NCI-H2227 (cell line): ENCODE measurements around the gene LIPE.
"Not testable (repeated sequence)": the region's sequence is repeated elsewhere in the genome, so short reads cannot be mapped to it uniquely, and the experiment has no call there.

ENCODE experiments used
- DNase-seq: peaks from one replicate; lab custom pipeline; 2025; ENCODE audit not compliant: unreplicated experiment; lab: John Stamatoyannopoulos, UW

Gene LIPE

DNA sequence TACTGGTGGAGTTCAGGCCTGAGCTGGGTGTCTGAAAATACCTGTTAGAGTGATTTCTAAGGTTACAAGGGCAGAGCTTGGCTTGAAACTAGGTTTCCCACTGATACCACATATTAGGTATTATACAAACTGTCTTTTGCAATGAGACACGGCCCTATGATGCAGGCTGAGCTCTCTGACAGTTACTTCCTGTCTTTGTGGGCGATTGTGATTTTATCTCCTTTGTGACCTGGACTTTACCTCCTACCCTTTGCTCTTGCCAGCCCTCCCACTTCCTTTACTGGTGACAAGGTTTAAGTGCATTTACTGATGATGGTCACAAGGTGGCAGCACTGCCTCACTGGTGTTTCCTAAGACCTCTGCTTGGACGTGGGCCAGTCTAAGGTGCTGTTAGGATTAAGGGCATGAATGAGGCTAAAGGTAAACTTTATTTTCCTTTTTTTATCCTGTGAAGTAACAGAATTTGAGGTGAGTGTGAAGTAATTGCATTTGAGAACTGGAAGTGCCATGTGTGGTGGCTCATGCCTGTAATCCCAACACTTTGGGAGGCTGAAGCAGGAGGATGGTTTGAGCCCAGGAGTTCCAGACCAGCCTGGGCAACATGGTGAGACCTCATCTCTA, 23.2 kb upstream of the LIPE start:
- peak; percentile 90 for DNase-seq

DNA sequence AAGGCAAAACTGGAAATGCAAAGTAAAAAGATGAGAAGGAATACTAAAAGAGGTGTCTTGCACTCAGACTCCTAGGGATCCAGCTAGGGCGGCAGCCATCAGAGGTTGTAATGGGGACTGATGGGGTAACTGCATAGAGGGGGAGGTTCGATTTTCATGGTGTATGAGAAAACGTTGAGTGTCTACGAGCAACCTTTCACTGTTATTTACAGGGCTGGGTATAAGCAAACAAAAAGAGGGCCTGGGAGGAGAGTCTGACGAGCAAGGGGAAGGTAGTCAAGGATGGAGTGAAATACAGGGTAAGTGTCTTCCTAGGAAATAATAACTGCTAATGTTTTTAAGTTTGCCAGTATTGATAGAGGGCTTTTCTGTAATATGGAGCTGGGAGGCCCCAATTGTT, 21.1 kb upstream of the LIPE start:
- not testable (repeated sequence) for DNase-seq

GRCh38 chr19:42445948-42446347, 18.8 kb upstream of the LIPE start:
- DNase-seq: no peak

DNA sequence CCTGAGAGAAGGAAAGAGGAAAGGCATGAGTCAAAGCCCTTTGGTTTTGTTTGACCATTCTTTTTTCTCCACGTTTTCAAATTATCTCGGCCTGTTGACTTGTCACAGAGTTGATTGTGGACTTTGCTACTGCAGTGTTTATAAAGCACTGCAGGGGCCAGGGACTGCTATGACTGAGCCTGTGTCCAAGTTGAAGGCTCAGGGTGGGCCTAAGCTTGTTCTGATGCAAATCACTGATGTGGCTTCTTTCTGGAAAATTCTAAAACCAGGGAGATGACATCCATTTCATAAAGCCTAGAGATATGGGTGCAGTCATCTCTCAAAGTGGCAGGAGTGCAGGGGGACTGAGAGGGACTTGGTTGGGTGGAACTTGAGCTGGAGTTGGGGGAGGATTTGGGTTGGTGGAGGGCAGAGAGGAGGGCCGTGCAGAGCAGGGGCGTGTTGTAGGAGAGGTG, 16.8 kb upstream of the LIPE start:
- no peak for DNase-seq

GRCh38 chr19:42442833-42443232, 15.6 kb upstream of the LIPE start, which contains the start of gene CXCL17:
Gene CXCL17 (minus strand): TSS chr19:42442946. CDS start chr19:42442832, 114 bp downstream.
- DNase-seq: no peak

DNA sequence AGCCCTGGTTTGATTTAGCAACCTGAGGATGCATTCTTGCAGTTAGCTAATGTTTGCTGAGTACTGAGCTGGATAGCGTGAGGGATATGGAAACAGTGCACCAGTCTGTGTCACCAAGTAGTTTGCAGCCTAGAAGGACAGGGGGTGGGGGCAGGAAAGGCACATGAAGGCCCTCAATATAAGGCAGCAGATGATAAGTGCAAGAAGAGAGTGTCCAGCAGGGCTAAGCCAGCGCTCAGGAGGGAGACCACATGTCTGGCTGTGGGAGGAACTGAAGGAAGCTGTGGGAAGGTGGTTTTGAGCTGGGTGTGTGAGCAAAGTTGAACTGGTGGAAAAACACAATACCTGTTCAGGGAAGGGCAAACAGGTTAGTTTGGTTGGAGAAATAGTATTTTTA, 13.9 kb upstream of the LIPE start:
- no peak for DNase-seq

GRCh38 chr19:42440357-42441048, 13.3 kb upstream of the LIPE start:
- DNase-seq: peak; percentile 83

DNA sequence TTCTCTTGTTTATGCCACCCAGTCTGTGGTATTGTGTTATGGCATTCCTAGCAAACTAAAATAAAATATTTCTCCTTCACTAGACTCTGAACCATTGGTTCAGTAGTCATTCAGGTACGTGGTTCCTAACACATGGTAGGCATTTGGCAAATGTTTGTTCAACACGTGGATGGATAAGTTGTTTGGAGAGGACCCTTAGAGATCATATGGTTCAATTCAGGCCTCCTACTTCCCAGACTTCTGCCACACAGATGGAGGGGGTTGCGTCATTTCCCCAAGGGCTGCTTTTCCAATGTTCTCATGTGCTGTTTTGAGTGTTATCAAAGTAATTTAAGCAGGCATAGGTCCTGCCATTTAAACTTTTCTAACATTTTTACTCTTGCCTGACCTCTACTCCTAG, 8.8 kb upstream of the LIPE start:
- no peak for DNase-seq

DNA sequence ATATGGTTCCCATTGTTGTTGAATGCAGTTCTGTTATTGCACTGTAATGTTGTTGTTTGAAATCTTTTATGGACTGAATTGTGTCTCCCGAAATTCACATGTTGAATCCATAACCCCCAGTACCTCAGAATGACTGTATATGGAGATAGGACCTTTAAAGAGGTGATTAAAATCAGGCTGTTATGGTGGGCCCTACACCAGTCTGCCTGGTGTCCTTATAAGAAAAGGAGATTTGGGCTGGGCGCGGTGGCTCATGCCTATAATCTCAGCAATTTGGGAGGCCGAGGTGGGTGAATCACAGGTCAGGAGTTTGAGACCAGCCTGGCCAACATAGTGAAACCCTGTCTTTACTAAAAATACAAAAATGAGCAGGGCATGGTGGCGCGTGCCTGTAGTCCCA, 8.1 kb upstream of the LIPE start:
- DNase-seq: no peak

- peak; percentile 81 for DNase-seq
Measured at GRCh38 chr19:42433503-42434260, 6.5 kb upstream of the LIPE start.

- DNase-seq: no peak
Measured at GRCh38 chr19:42431486-42431885, 4.3 kb upstream of the LIPE start.

GRCh38 chr19:42428676-42429075, 1.5 kb upstream of the LIPE start:
- no peak for DNase-seq

DNA sequence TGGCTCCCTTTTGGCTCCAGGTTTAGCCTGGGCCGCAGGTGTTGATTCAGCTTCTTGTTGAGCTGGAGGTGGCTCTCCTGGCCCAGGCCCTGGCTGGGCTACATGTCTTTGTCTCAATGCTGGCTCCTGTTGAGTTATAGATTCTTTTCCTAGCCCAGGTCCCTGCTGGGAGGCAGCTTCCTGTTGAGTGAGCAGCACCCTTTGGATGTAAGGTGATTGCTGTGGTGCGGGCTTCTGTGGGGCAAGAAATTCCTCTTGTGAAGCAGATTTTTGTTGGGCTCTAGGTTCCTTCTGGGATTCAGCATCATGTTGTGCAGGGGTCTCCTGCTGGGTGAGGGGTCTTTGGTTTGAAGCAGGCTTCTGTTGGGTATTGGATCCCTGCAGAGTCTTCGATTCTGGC, 545 bp downstream of the LIPE start:
- no peak for DNase-seq

- no peak for DNase-seq
Measured at GRCh38 chr19:42424712-42425131, 2.5 kb downstream of the LIPE start.

GRCh38 chr19:42424345-42424707, 2.9 kb downstream of the LIPE start:
- no peak for DNase-seq

- DNase-seq: peak; percentile 100
Measured at GRCh38 chr19:42423462-42424344, 3.5 kb downstream of the LIPE start.

GRCh38 chr19:42422901-42423461, 4.2 kb downstream of the LIPE start:
- DNase-seq: peak; percentile 93

- DNase-seq: no peak
Measured at GRCh38 chr19:42422092-42422900, 4.9 kb downstream of the LIPE start.

DNA sequence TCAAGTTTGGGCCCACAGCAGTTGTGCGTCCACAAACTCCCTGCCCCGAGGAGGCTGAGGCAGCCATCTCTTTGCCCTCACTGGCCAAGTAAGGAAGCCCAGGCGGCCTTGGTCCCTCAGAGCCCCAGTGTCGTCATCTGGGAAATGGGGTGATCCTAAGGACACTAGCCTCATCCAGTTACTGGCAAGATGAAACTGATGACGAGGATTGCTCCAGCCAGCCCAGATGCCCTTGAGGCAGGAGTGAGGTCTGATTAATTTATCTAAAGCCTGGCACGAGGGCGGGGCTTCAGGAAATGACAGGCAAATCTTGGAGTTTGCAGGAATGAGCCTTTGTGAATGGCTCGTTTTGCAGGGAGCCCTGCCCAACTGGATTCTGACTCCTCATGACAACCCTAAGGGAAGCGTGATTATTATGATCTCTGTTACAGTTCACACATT, 5.6 kb downstream of the LIPE start:
- DNase-seq: no peak

GRCh38 chr19:42421101-42421500, 6.1 kb downstream of the LIPE start:
- no peak for DNase-seq
